ENCODE results near the gene SPATA2. TPM values are rescaled to one million over a fixed set of nuclear protein-coding genes. Genes with fewer than 3 reads are reported as not detected.

Gene SPATA2
- total and polyA plus RNA-seq, 2 of the 13 experiments (the other 11 are each of a cell fraction or from before 2014, with no cell fraction given), result 3.2 to 8.7 TPM

DNA sequence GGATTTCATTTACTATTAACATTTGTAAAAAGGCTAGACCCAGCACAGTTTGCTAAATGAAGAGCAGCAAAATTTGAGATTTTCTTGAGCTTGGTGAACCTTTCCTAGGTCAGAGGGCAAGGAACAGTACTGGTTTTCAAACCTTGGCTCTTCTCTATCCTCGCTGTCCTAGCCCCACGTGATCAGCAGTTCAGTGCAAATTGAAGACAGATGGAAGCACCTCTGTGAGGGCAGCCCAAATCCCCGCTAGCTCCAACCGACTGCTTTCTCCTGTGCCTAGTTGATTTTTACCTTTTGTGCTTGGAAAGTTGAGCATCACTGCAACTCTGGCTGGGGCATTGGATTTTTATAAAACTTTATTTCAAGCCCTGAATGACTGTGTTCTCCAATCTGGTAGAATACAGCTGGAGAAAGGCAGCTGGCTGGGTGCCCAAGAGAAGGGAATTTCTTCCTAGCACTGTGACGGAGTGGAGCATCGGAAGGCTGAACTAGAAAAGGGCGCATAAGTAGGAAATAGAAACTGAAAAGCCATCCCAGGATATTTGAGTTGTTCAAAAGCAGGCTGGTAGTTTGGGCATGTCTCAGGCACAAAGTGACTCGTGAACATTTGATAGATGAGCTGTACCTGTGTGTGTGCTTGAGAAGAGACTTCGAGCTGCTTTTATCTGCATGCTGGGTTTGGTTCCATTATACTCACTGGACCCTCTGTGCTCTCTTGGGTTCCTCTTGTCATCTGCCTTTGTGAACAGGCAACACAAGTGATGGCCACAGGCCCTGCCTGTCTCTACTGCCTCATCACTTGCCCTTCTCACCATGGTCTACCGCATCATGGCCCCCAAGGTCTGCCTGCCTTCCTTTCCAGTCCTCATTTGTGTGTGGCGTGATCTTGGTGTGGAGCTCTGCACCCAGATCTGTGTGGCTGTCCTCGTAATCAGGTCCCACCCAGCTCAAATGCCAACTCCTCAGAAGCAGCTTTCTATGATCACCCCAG is 23.1 kb upstream of the SPATA2 start (continued):
- TF ChIP-seq, protein P1, sequence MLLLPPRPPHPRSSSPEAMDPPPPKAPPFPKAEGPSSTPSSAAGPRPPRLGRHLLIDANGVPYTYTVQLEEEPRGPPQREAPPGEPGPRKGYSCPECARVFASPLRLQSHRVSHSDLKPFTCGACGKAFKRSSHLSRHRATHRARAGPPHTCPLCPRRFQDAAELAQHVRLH (CRISPR knock-in tag; IDR thresholded peaks at IDR 0.05; ENCODE audit: borderline replicate concordance, low read depth), result no peak
- TF ChIP-seq ZSCAN22 (CRISPR knock-in tag; IDR thresholded peaks at IDR 0.05) (no peak), ZNF724P (CRISPR knock-in tag; IDR thresholded peaks at IDR 0.05; ENCODE audit: borderline replicate concordance) (no peak), PAX8 (CRISPR knock-in tag; IDR thresholded peaks at IDR 0.05; ENCODE audit: borderline replicate concordance) (no peak), CBX5 (CRISPR knock-in tag; IDR thresholded peaks at IDR 0.05; ENCODE audit: borderline replicate concordance) (no peak), SMYD3 (CRISPR knock-in tag; IDR thresholded peaks at IDR 0.05) (no peak), NR2F6 (IDR thresholded peaks at IDR 0.05) (no peak), NR2F6 (CRISPR knock-in tag; IDR thresholded peaks at IDR 0.05) (no peak), MAZ (IDR thresholded peaks at IDR 0.05; ENCODE audit: borderline replicate concordance, low read depth, low read length) (no peak), MAZ (CRISPR knock-in tag; IDR thresholded peaks at IDR 0.05; ENCODE audit: low read depth) (no peak), ZEB1 (IDR thresholded peaks at IDR 0.05; ENCODE audit: insufficient replicate concordance, low read depth) (no peak), ZNF83 (CRISPR knock-in tag; IDR thresholded peaks at IDR 0.05; ENCODE audit: borderline replicate concordance) (no peak), ZNF598 (CRISPR knock-in tag; IDR thresholded peaks at IDR 0.05; ENCODE audit: borderline replicate concordance) (peak; percentile 43; the same call in 1 of the 2 replicates), ATAD3A (CRISPR knock-in tag; IDR thresholded peaks at IDR 0.05) (no peak), ZNF703 (CRISPR knock-in tag; IDR thresholded peaks at IDR 0.05; ENCODE audit: borderline replicate concordance) (no peak), MTA1 (CRISPR knock-in tag; IDR thresholded peaks at IDR 0.05; ENCODE audit: borderline replicate concordance) (peak; percentile 23; the same call in 1 of the 2 replicates), BHLHE40 (IDR thresholded peaks at IDR 0.05; ENCODE audit: low read length) (no peak), TBX3 (IDR thresholded peaks at IDR 0.05; ENCODE audit: borderline replicate concordance) (peak; percentile 15; the same call in 1 of the 2 replicates), SALL1 (CRISPR knock-in tag; IDR thresholded peaks at IDR 0.05) (no peak), ADNP (CRISPR knock-in tag; IDR thresholded peaks at IDR 0.05) (no peak)
- TF ChIP-seq, protein P2, sequence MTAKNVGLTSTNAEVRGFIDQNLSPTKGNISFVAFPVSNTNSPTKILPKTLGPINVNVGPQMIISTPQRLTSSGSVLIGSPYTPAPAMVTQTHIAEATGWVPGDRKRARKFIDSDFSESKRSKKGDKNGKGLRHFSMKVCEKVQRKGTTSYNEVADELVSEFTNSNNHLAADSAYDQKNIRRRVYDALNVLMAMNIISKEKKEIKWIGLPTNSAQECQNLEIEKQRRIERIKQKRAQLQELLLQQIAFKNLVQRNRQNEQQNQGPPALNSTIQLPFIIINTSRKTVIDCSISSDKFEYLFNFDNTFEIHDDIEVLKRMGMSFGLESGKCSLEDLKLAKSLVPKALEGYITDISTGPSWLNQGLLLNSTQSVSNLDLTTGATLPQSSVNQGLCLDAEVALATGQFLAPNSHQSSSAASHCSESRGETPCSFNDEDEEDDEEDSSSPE (CRISPR knock-in tag; IDR thresholded peaks at IDR 0.05), result no peak; the same call in 1 of the 2 replicates
- TF ChIP-seq, protein P3, sequence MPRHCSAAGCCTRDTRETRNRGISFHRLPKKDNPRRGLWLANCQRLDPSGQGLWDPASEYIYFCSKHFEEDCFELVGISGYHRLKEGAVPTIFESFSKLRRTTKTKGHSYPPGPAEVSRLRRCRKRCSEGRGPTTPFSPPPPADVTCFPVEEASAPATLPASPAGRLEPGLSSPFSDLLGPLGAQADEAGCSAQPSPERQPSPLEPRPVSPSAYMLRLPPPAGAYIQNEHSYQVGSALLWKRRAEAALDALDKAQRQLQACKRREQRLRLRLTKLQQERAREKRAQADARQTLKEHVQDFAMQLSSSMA (CRISPR knock-in tag; IDR thresholded peaks at IDR 0.05), result no peak
- TF ChIP-seq, protein P4, sequence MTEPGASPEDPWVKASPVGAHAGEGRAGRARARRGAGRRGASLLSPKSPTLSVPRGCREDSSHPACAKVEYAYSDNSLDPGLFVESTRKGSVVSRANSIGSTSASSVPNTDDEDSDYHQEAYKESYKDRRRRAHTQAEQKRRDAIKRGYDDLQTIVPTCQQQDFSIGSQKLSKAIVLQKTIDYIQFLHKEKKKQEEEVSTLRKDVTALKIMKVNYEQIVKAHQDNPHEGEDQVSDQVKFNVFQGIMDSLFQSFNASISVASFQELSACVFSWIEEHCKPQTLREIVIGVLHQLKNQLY (CRISPR knock-in tag; IDR thresholded peaks at IDR 0.05), result no peak
- TF ChIP-seq, protein P5, sequence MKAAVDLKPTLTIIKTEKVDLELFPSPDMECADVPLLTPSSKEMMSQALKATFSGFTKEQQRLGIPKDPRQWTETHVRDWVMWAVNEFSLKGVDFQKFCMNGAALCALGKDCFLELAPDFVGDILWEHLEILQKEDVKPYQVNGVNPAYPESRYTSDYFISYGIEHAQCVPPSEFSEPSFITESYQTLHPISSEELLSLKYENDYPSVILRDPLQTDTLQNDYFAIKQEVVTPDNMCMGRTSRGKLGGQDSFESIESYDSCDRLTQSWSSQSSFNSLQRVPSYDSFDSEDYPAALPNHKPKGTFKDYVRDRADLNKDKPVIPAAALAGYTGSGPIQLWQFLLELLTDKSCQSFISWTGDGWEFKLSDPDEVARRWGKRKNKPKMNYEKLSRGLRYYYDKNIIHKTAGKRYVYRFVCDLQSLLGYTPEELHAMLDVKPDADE (CRISPR knock-in tag; IDR thresholded peaks at IDR 0.05), result no peak
- TF ChIP-seq, protein P6, sequence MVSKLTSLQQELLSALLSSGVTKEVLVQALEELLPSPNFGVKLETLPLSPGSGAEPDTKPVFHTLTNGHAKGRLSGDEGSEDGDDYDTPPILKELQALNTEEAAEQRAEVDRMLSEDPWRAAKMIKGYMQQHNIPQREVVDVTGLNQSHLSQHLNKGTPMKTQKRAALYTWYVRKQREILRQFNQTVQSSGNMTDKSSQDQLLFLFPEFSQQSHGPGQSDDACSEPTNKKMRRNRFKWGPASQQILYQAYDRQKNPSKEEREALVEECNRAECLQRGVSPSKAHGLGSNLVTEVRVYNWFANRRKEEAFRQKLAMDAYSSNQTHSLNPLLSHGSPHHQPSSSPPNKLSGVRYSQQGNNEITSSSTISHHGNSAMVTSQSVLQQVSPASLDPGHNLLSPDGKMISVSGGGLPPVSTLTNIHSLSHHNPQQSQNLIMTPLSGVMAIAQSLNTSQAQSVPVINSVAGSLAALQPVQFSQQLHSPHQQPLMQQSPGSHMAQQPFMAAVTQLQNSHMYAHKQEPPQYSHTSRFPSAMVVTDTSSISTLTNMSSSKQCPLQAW (CRISPR knock-in tag; IDR thresholded peaks at IDR 0.05), result 0 out of 2 replicates have a peak, but pooled peaks have one; percentile 19

Data from HepG2 (cell line).